ENCODE data around the gene RXRA. TPM values are rescaled to one million over a fixed set of nuclear protein-coding genes. Genes with fewer than 3 reads are reported as not detected.

Gene RXRA
- polyA plus RNA-seq, 1 experiment: 12.0 TPM

- POLR2A ChIA-PET: no interaction called here
Observed at GRCh38 chr9:134444038-134444315, 117.7 kb downstream of the RXRA start.

GRCh38 chr9:134445000-134445399 lies 118.7 kb downstream of the RXRA start:
- H3K36me3 ChIP-seq (ENCODE audit: control insufficient read depth, insufficient read depth, low read length): no peaks in the 10 kb centered on the region
- TF ChIP-seq CTCF (IDR thresholded peaks at IDR 0.05; ENCODE audit: insufficient read depth, low read depth, low read length): no peak
- CTCF ChIA-PET: interaction anchor here (1.4 to 5.2 kb wide), 2 partner anchors 274 to 276 kb away, joined by 6 to 56 read pairs; no protein-coding TSS in a partner anchor
- DNase-seq (ENCODE audit: low read depth): no peak
- POLR2A ChIA-PET: no interaction called here
- H3K27me3 ChIP-seq (ENCODE audit: control insufficient read depth, insufficient read depth, low read length): no peaks in the 10 kb centered on the region
- no peak overlapping the region for H3K4me3 ChIP-seq (ENCODE audit: low read depth, low read length)

More at GRCh38 chr9:134444038-134444315, 117.7 kb downstream of the RXRA start:
- H3K36me3 ChIP-seq (ENCODE audit: control insufficient read depth, insufficient read depth, low read length): no peaks in the 10 kb centered on the region
- no peak for TF ChIP-seq CTCF (IDR thresholded peaks at IDR 0.05; ENCODE audit: insufficient read depth, low read depth, low read length)
- no peak for DNase-seq (ENCODE audit: low read depth)
- CTCF ChIA-PET: interaction anchor here (0.8 to 3.8 kb wide), 14 partner anchors 9 to 305 kb away, joined by 3 to 175 read pairs (median 6); partner anchors contain the start of gene RNU6ATAC
- no peak overlapping the region for H3K4me3 ChIP-seq (ENCODE audit: low read depth, low read length)
- no peaks in the 10 kb centered on the region for H3K27me3 ChIP-seq (ENCODE audit: control insufficient read depth, insufficient read depth, low read length)

- no peaks in the 10 kb centered on the region for H3K36me3 ChIP-seq (ENCODE audit: control insufficient read depth, insufficient read depth, low read length)
- no peaks in the 10 kb centered on the region for H3K27me3 ChIP-seq (ENCODE audit: control insufficient read depth, insufficient read depth, low read length)
- CTCF ChIA-PET: interaction anchor here (0.6 to 5.2 kb wide), 70 partner anchors 11 to 966 kb away, joined by 3 to 56 read pairs (median 4); partner anchors contain the start of genes COL5A1 and RNU6ATAC
- peak; percentile 70 for DNase-seq (ENCODE audit: low read depth)
- POLR2A ChIA-PET: interaction anchor here (0.6 to 1.1 kb wide), 3 partner anchors 194 to 284 kb away, joined by 3 to 4 read pairs (median 3); no protein-coding TSS in a partner anchor
- no peak overlapping the region for H3K4me3 ChIP-seq (ENCODE audit: low read depth, low read length)
- peak; percentile 92 for TF ChIP-seq CTCF (IDR thresholded peaks at IDR 0.05; ENCODE audit: insufficient read depth, low read depth, low read length)
Observed at GRCh38 chr9:134449180-134449916, 123.1 kb downstream of the RXRA start.

GRCh38 chr9:134451700-134452458 lies 125.6 kb downstream of the RXRA start:
- Histone ChIP-seq H3K4me3 (ENCODE audit: low read depth, low read length) (no peak overlapping the region), H3K36me3 (ENCODE audit: control insufficient read depth, insufficient read depth, low read length) (no peaks in the 10 kb centered on the region), H3K27me3 (ENCODE audit: control insufficient read depth, insufficient read depth, low read length) (no peaks in the 10 kb centered on the region)
- DNase-seq (ENCODE audit: low read depth): no peak
- CTCF ChIA-PET: no interaction called here
- POLR2A ChIA-PET: no interaction called here
- no peak for TF ChIP-seq CTCF (IDR thresholded peaks at IDR 0.05; ENCODE audit: insufficient read depth, low read depth, low read length)

- DNase-seq (ENCODE audit: low read depth): no peak
- Histone ChIP-seq H3K36me3 (ENCODE audit: control insufficient read depth, insufficient read depth, low read length) (no peaks in the 10 kb centered on the region), H3K4me3 (ENCODE audit: low read depth, low read length) (no peak overlapping the region), H3K27me3 (ENCODE audit: control insufficient read depth, insufficient read depth, low read length) (no peaks in the 10 kb centered on the region)
- ChIA-PET CTCF (interaction anchor here (1.1 to 1.4 kb wide), 2 partner anchors 74 to 286 kb away, joined by 3 to 6 read pairs; no protein-coding TSS in a partner anchor), POLR2A (no interaction called here)
- no peak for TF ChIP-seq CTCF (IDR thresholded peaks at IDR 0.05; ENCODE audit: insufficient read depth, low read depth, low read length)
Observed at GRCh38 chr9:134452728-134453127, 126.5 kb downstream of the RXRA start.
